ENCODE data around the gene SLC16A3. TPM values are rescaled to one million over a fixed set of nuclear protein-coding genes. Genes with fewer than 3 reads are reported as not detected.

The SLC16A3 gene
- total and polyA plus RNA-seq, 4 donors = 14.1 to 22.8 (median 19.0) TPM

DNA sequence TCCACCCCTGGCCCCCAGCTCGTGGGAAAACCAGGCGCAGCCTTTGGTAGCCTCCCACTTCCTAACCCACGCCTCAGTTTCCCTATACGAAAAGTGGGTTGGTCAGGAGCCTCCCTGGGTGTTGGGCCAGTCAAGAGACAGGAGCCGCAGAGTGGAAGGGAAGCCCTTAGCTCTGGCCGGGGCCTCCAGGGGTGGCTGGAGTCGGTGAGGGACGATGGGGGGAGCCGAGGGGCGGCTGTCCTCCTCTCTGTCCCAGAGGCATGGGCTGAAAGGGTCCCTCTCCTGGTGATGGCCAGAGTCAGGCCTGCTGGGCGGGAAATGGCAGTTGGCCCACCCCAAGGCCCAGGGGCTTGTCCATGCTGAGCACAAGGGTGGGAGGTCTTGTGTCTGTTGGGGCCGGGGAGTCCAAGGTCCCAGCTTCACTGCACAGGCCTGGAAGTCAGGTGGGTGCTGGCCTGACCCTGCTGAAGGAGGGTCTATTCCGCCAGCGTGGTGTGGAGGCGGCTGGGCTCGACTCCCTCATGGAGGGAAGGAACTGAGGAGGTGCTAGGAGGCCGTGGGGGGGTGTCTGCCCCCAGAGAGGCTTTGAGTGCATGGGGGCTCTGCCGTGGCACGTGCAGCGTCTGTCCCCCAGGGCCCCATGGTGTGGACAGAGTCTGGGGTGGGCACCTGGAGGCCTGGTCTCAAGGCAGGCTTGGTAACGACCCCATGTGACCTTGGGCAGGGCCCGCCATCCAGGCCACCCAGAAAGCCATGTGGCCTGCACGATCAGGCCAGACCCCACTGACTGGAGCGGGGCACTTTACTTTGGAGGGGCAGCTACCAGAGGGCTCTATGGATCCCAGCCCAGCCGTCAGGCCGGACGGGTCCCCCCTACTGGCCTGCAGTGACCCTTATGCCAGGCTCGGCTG lies 1.1 kb downstream of the SLC16A3 start:
- no peak for DNase-seq (ENCODE audit: low read depth in 4 of 6, low spot score in 6 of 6)
- Histone ChIP-seq H3K9me3 (ENCODE audit: control insufficient read depth, insufficient read depth, low read length) (no peaks in the 10 kb centered on the region), H3K4me1 (ENCODE audit: control insufficient read depth, insufficient read depth, low read length) (peaks cover 40% of the 10 kb centered on the region), H3K4me3 (ENCODE audit: low read depth, low read length) (peak overlapping the region; percentile 31), H3K27me3 (ENCODE audit: control insufficient read depth, insufficient read depth, low read length) (peaks cover 43% of the 10 kb centered on the region), H3K27ac (ENCODE audit: low read depth, low read length) (peak overlapping the region; percentile 25), H3K36me3 (ENCODE audit: control insufficient read depth, insufficient read depth, low read length) (peaks cover 6% of the 10 kb centered on the region)
- 48% methylated on average over 27 of the region's 28 CpGs for WGBS (ENCODE audit: insufficient coverage)

DNA sequence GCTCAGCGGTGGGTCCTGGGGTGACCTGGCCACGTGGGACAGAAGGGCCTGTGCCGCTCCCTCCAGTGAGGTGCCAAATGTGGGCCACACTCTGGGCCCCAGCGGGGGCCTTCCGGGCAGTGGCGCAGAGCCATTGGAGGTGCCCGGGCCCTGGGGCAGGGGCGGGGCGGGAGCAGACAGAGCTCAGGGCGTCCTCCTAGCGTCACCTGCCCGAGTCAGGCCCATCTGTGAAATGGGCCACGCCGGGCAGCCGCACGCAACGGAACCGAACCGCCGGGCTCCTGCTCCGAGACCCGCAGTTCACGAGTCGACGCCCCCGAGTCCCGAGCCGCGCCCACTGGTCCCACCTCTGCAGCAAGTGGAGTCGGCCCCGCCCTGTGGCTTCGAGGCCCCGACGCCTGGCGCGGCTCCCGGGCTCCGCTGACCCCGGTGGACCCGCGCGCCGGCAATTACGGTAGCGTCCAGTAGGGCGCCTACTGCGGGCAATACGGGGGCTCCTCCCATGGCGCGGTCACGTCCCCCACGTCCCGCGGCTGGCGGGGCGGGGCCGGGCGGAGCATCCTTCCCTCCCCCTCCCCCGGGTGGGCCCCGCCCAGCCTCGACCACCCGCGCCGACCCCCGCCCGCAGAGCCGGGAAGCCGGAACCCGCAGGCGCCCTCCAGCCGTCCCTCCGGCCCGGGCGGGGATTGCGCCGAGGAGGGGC lies 1.9 kb downstream of the SLC16A3 start:
- Histone ChIP-seq H3K36me3 (ENCODE audit: control insufficient read depth, insufficient read depth, low read length) (peaks cover 14% of the 10 kb centered on the region), H3K27me3 (ENCODE audit: control insufficient read depth, insufficient read depth, low read length) (peaks cover 43% of the 10 kb centered on the region), H3K27ac (ENCODE audit: low read depth, low read length) (peak overlapping the region; percentile 25), H3K4me1 (ENCODE audit: control insufficient read depth, insufficient read depth, low read length) (peaks cover 48% of the 10 kb centered on the region), H3K4me3 (ENCODE audit: low read depth, low read length) (peak overlapping the region; percentile 36), H3K9me3 (ENCODE audit: control insufficient read depth, insufficient read depth, low read length) (no peaks in the 10 kb centered on the region)
- 13% methylated on average over 74 of the region's 76 CpGs for WGBS (ENCODE audit: insufficient coverage)
- DNase-seq (ENCODE audit: low read depth in 4 of 6, low spot score in 6 of 6) = peak in 2 of 6 donors; percentile 48 to 82

DNA sequence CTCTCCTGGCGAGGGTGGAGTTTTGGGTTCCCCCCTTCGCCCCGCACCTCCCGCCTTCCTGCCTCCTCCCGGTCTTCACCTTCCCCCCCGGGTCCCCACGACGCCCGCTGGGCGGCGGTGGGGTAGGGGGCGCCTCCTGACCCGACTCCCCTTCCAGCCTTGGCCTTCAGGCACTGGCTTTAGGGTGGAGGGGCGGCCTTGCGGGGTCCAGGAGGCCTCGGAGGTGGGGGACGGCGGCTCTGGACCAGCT lies 2.4 kb downstream of the SLC16A3 start:
- H3K27ac ChIP-seq (ENCODE audit: low read depth, low read length) = peak overlapping the region; percentile 50
- H3K4me3 ChIP-seq (ENCODE audit: low read depth, low read length) = peak overlapping the region; percentile 36
- 0% methylated on average over 12 of the region's 18 CpGs for WGBS (ENCODE audit: insufficient coverage)
- DNase-seq (ENCODE audit: low read depth in 4 of 6, low spot score in 6 of 6) = no peak
- H3K27me3 ChIP-seq (ENCODE audit: control insufficient read depth, insufficient read depth, low read length) = peaks cover 43% of the 10 kb centered on the region
- H3K4me1 ChIP-seq (ENCODE audit: control insufficient read depth, insufficient read depth, low read length) = peaks cover 53% of the 10 kb centered on the region
- no peaks in the 10 kb centered on the region for H3K9me3 ChIP-seq (ENCODE audit: control insufficient read depth, insufficient read depth, low read length)
- peaks cover 19% of the 10 kb centered on the region for H3K36me3 ChIP-seq (ENCODE audit: control insufficient read depth, insufficient read depth, low read length)

DNA sequence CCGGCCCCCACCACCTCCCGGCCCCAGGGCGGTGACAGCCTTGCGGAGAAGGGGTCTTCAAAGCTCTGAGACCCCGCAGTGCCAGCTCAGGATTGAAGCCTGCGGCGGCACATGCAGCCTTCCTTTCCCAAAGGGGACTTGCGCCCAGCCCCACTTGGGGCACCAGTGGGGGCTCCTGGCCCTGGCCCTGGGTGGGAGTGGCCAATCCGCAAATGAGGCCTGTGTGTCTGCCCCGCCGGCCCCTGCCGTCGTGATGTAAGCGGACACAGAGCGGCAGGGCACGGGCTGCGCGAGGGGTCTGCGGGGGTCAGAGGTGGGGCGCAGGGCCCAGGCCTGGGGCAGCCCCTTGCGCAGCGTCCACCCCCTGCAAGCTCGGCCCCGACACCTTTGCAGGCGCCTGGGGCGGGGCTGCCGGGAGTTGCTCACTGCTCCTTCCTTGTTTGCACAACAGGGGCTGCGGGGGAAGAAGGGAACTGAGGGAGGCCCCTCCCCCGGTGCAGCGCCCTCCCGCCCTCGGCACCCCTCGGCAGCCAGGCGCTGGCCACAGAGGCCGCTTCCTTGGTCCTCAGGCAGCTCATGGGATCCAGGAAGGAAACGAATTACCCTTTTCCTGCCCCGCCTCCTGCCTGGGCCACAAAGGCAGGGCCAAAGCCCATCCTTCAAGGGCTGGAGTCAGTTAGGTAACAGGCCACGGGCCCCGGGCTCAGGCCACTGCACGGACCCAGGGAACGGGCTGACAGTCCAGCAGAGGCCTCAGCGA lies 2.9 kb downstream of the SLC16A3 start:
- peaks cover 43% of the 10 kb centered on the region for H3K27me3 ChIP-seq (ENCODE audit: control insufficient read depth, insufficient read depth, low read length)
- no peaks in the 10 kb centered on the region for H3K9me3 ChIP-seq (ENCODE audit: control insufficient read depth, insufficient read depth, low read length)
- WGBS (ENCODE audit: insufficient coverage) = 11% methylated on average over 42 of the region's 42 CpGs
- peak overlapping the region; percentile 36 for H3K4me3 ChIP-seq (ENCODE audit: low read depth, low read length)
- peaks cover 58% of the 10 kb centered on the region for H3K4me1 ChIP-seq (ENCODE audit: control insufficient read depth, insufficient read depth, low read length)
- H3K27ac ChIP-seq (ENCODE audit: low read depth, low read length) = peak overlapping the region; percentile 50
- peak in 1 of 6 donors; percentile 61 for DNase-seq (ENCODE audit: low read depth in 4 of 6, low spot score in 6 of 6)
- peaks cover 24% of the 10 kb centered on the region for H3K36me3 ChIP-seq (ENCODE audit: control insufficient read depth, insufficient read depth, low read length)

DNA sequence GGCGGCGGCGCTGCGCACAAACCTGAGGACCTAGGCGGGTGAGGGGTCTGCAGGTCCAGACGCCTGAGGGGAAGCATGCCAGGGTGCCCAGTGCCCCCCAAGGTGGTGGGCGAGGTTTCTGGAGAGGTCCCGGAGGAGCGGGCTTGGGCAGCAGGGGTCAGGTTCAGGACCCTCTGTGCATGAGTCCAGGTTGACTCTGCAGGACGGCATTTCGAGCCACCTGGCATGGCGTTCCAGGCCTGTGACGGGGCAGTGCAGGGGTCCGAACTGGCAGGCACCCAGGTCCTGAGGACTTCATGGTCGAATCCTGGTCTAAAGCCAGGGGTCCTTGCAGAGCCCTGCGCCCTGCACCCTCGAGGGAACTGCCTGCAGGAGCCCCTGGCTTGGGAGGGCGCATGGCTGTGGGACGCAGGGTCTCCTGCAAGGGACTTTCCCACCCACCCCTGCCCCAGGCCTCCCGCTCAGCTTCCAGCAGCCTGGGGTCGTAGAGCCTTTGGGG lies 3.5 kb downstream of the SLC16A3 start:
- H3K27me3 ChIP-seq (ENCODE audit: control insufficient read depth, insufficient read depth, low read length) = peaks cover 39% of the 10 kb centered on the region
- no peaks in the 10 kb centered on the region for H3K9me3 ChIP-seq (ENCODE audit: control insufficient read depth, insufficient read depth, low read length)
- WGBS (ENCODE audit: insufficient coverage) = 69% methylated on average over 17 of the region's 21 CpGs
- H3K36me3 ChIP-seq (ENCODE audit: control insufficient read depth, insufficient read depth, low read length) = peaks cover 30% of the 10 kb centered on the region
- H3K4me1 ChIP-seq (ENCODE audit: control insufficient read depth, insufficient read depth, low read length) = peaks cover 61% of the 10 kb centered on the region
- no peak for DNase-seq (ENCODE audit: low read depth in 4 of 6, low spot score in 6 of 6)
- no peak overlapping the region for H3K27ac ChIP-seq (ENCODE audit: low read depth, low read length)
- no peak overlapping the region for H3K4me3 ChIP-seq (ENCODE audit: low read depth, low read length)

DNA sequence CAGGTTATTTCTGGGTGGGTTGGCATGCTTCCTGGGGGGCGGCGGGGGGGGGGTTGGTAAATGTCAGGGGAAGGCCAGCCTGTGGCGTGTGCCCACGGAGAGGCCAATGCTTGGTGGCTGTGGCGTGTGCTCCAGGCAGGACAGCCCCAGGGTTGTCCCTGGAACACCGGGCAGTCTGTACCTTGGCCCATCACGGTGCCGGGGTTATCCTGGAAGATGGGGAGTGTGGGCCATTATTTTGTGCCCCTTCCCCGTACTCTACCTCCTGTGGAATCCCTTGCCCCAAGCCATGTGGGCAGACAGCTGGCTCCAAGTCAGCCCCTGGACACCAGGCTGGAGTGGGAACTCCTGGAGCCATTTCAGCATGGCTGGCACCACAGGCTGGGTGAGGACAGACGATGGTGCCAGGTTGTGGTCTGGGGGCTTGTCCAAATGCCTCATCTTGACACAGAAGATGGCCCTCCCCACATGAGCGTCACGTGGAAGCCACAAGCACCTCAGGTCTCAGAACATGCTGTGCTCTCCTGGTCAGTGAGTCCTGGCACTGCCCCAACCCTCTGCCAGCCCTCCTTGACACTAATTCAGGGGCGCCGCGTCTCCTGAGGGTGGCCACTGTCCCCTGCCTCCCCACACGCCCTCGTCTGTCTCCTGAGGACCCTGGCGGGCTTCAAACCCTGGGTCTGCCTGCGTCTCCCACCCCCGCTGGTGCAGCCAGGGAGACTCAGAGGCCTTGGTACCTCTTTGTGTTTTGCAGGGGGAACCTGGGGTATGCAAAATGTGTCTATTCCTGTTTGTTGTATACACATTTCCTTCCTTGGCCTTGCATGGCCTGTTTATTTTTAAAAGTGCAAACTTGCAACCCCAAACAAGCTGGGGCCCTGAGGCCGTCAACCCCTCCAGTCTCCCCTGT lies 4.3 kb downstream of the SLC16A3 start:
- Histone ChIP-seq H3K36me3 (ENCODE audit: control insufficient read depth, insufficient read depth, low read length) (peaks cover 38% of the 10 kb centered on the region), H3K27ac (ENCODE audit: low read depth, low read length) (no peak overlapping the region), H3K27me3 (ENCODE audit: control insufficient read depth, insufficient read depth, low read length) (peaks cover 31% of the 10 kb centered on the region), H3K4me3 (ENCODE audit: low read depth, low read length) (no peak overlapping the region), H3K9me3 (ENCODE audit: control insufficient read depth, insufficient read depth, low read length) (no peaks in the 10 kb centered on the region), H3K4me1 (ENCODE audit: control insufficient read depth, insufficient read depth, low read length) (peaks cover 60% of the 10 kb centered on the region)
- no peak for DNase-seq (ENCODE audit: low read depth in 4 of 6, low spot score in 6 of 6)
- 66% methylated on average over 13 of the region's 21 CpGs for WGBS (ENCODE audit: insufficient coverage)

DNA sequence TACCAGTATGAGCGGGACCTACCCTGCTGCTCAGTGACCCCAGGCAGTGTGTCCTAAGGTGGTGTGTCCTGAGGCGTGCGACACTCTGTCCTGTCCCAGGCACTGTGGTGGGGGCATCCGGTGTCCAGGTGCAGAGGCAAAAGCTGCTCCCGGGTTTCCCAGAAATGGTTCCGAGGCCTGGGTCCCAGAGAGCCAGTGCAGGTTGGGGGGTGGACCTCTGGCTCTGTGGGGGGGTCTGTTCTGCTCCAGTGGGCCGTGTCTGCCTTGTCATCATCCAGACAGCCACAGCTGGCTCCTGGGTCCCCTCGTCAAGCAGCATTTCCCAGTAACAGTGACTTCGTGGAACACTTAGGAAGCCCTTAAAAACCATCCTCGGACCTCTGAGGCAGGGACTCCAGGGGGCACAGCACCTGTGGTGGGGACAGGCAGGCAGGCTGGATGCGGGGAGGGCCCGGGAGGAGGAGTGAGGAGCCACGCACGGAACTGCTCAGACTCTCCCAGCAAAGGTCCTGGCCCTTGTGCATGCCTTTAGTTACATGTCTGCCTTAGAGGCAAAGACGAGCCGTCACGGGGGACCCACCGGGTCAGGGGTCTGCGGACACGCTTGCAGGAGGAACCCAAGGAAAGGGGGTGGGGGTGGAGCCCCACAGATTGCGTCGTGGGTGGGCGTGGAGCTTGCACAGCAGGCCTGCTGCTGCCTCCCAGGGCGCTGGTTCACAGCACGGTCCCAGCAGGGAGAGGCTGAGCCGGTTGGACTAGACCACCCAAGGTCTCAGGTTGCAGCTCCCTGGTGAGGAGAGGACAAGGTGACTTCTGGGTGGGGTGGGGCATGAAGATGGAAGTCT lies 5.6 kb downstream of the SLC16A3 start:
- no peaks in the 10 kb centered on the region for H3K9me3 ChIP-seq (ENCODE audit: control insufficient read depth, insufficient read depth, low read length)
- H3K4me3 ChIP-seq (ENCODE audit: low read depth, low read length) = no peak overlapping the region
- no peak overlapping the region for H3K27ac ChIP-seq (ENCODE audit: low read depth, low read length)
- DNase-seq (ENCODE audit: low read depth in 4 of 6, low spot score in 6 of 6) = no peak
- peaks cover 21% of the 10 kb centered on the region for H3K27me3 ChIP-seq (ENCODE audit: control insufficient read depth, insufficient read depth, low read length)
- H3K36me3 ChIP-seq (ENCODE audit: control insufficient read depth, insufficient read depth, low read length) = peaks cover 51% of the 10 kb centered on the region
- H3K4me1 ChIP-seq (ENCODE audit: control insufficient read depth, insufficient read depth, low read length) = peaks cover 53% of the 10 kb centered on the region
- WGBS (ENCODE audit: insufficient coverage) = 73% methylated on average over 25 of the region's 26 CpGs

DNA sequence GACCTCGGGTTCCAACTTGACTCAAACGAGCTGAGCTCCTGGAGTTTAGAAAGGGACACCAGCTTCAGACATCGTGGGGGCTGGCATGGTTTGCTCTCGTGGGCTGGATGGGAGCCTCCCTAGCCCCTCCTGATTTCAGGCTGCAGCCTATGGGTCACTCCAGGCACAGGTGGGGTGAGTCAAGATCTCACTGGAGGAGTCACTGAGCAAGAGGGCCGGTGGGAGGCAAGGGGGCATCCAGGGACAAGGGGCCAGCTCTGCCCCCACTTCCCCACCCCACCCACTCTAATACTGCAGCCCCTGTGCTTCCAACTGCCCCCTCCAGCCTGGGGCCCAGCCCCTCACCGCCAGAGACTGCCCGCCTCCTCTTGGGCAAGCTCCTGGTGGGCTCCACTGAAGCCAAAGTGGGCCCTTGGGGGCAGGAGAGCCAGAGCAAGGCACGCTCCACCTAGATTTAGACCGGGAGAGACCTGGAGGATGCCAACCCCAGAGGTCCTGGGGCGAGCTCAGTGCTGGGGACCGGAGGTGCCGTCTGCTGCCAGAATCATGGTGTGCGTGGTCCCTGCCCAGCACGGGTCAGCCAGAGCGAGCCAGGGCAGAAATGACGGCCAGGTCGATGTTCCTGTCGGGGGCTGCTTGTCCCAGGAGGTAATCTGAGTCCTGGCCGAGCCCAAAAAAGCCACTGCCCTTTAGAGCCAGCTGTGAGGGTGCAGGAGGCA lies 6.4 kb downstream of the SLC16A3 start:
- H3K9me3 ChIP-seq (ENCODE audit: control insufficient read depth, insufficient read depth, low read length) = no peaks in the 10 kb centered on the region
- H3K27me3 ChIP-seq (ENCODE audit: control insufficient read depth, insufficient read depth, low read length) = peaks cover 13% of the 10 kb centered on the region
- H3K4me3 ChIP-seq (ENCODE audit: low read depth, low read length) = no peak overlapping the region
- H3K4me1 ChIP-seq (ENCODE audit: control insufficient read depth, insufficient read depth, low read length) = peaks cover 48% of the 10 kb centered on the region
- peaks cover 59% of the 10 kb centered on the region for H3K36me3 ChIP-seq (ENCODE audit: control insufficient read depth, insufficient read depth, low read length)
- no peak for DNase-seq (ENCODE audit: low read depth in 4 of 6, low spot score in 6 of 6)
- 88% methylated on average over 18 of the region's 19 CpGs for WGBS (ENCODE audit: insufficient coverage)
- no peak overlapping the region for H3K27ac ChIP-seq (ENCODE audit: low read depth, low read length)
